Stimulated activated effector memory CD8-positive, alpha-beta T cell treated with anti-CD3 and anti-CD28 coated beads, Interleukin-12 subunit alpha, Interleukin-12 subunit beta, amount 100 ng/mL, for 72 hours (primary cell): ENCODE measurements around the gene THBS1.

Experiments
- ATAC-seq: fragments of 150-1000 bp; cut with Tn5 transposase; 2 replicates; pipeline ENCODE4 v1.10.0; 2021
- DNase-seq, 2 donors: peaks; one replicate each; pipeline ENCODE4 v3.0.0; 2021 to 2022; ENCODE audit warnings: low spot score in 2 of 2
- H3K27ac Mint-ChIP-seq: one replicate; pipeline ENCODE4 v1.8.0; 2022; ENCODE audit warnings: mild to moderate bottlenecking, mixed read lengths
- H3K36me3 Mint-ChIP-seq: one replicate; pipeline ENCODE4 v1.8.0; 2022; ENCODE audit warnings: mild to moderate bottlenecking, mixed read lengths
- H3K4me1 Mint-ChIP-seq: one replicate; pipeline ENCODE4 v1.8.0; 2022; ENCODE audit warnings: mixed read lengths
- H3K4me3 Mint-ChIP-seq: one replicate; pipeline ENCODE4 v1.8.0; 2022; ENCODE audit warnings: mild to moderate bottlenecking, mixed read lengths
- H3K9me3 Mint-ChIP-seq: one replicate; pipeline ENCODE4 v1.8.0; 2022; ENCODE audit warnings: mixed read lengths

Gene THBS1

DNA sequence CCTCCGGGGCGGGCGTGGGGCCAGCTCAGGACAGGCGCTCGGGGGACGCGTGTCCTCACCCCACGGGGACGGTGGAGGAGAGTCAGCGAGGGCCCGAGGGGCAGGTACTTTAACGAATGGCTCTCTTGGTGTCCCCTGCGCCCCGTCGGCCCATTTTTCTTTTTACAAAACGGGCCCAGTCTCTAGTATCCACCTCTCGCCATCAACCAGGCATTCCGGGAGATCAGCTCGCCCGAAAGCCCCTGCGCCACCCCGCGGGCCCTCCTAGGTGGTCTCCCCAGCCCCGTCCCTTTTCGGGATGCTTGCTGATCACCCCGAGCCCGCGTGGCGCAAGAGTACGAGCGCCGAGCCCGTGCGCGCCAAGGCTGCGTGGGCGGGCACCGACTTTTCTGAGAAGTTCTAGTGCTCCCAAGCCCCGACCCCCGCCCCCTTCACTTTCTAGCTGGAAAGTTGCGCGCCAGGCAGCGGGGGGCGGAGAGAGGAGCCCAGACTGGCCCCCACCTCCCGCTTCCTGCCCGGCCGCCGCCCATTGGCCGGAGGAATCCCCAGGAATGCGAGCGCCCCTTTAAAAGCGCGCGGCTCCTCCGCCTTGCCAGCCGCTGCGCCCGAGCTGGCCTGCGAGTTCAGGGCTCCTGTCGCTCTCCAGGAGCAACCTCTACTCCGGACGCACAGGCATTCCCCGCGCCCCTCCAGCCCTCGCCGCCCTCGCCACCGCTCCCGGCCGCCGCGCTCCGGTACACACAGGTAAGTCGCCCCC, at the start of gene THBS1:
Gene THBS1 (plus strand): TSS at position 595 of the 757 bp plus-strand sequence. CDS start 779 bp downstream, outside the sequence.
- Mint-ChIP-seq H3K9me3 (no peaks in the 10 kb centered on the region), H3K4me3 (peak within 1 kb of the TSS; percentile 63), H3K4me1 (peaks cover 21% of the 10 kb centered on the region), H3K27ac (peak within 1 kb of the TSS; percentile 58), H3K36me3 (no peaks in the 10 kb centered on the region)
- DNase-seq: peak in 1 of 2 donors; percentile 46
- ATAC-seq: peak; percentile 61

GRCh38 chr15:39534996-39535395, 45.9 kb upstream of the THBS1 start:
- Mint-ChIP-seq H3K36me3 (no peaks in the 10 kb centered on the region), H3K4me1 (no peaks in the 10 kb centered on the region), H3K4me3 (no peak overlapping the region), H3K9me3 (no peaks in the 10 kb centered on the region), H3K27ac (no peak overlapping the region)
- ATAC-seq: no peak
- peak in 1 of 2 donors; percentile 22 for DNase-seq

DNA sequence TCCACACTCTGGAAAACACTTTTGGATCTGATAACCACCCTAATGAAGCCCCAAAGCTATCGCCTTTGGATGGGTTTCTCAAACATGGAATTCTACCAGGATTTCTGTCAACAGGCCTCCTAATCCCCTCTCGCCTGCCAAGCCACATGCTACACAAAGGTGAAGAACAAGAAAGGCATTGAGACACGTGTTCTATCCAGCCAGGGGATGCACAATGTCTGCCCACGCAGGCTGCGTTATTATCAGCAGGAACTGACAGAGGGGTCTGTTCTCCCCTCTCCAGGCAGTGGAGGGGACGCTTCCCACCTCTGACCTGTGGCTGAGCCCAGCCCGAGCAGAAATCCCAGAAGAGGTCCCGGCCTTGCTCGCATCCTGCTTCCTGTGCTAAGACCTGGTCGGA, 45.4 kb upstream of the THBS1 start:
- DNase-seq: peak in 1 of 2 donors; percentile 28
- Mint-ChIP-seq H3K4me1 (no peaks in the 10 kb centered on the region), H3K4me3 (no peak overlapping the region), H3K9me3 (no peaks in the 10 kb centered on the region), H3K27ac (no peak overlapping the region), H3K36me3 (no peaks in the 10 kb centered on the region)
- ATAC-seq: no peak

DNA sequence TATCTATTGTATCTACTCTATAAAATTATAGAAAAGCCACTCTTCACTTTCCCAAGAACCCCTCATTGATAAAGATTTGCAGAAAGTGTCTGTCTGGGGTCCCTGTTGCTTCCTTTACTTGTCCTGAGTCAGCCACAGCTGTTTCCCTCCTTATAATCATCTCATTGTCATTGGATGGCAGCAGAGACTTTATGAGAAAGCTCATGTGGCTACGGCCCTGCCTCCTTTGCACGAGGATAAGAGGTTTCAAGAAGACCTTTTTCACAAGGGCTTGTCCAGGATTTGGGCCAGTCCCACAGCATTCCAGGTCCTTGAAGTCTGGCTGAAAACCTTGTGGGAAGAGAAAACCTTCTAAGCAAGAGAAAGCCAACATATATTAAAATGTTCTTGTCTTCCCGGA, 41.9 kb upstream of the THBS1 start:
- DNase-seq (no peak), ATAC-seq (no peak)
- Mint-ChIP-seq H3K4me1 (no peaks in the 10 kb centered on the region), H3K27ac (no peak overlapping the region), H3K4me3 (no peak overlapping the region), H3K36me3 (no peaks in the 10 kb centered on the region), H3K9me3 (no peaks in the 10 kb centered on the region)

DNA sequence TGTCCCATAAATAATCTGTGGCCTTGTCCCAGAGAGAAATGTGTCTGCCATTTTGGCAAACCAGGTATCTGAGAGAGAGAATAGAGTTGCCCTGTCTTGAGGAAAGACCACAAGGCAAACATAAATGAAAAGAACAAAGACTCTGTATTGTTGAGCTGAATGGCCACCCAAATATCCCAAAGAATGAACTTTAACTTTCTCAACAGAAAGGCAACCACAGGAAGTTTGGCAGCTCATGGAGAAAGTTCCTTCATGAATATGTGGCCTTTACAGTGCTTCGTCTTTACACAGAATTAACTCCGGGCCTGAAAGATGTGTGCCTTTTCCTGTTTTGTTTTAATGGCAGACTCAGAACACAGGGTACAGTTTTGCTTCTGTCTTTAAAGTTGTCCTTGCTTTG, 41.4 kb upstream of the THBS1 start:
- no peak for DNase-seq
- H3K4me3 Mint-ChIP-seq: no peak overlapping the region
- no peaks in the 10 kb centered on the region for H3K9me3 Mint-ChIP-seq
- no peaks in the 10 kb centered on the region for H3K4me1 Mint-ChIP-seq
- no peak overlapping the region for H3K27ac Mint-ChIP-seq
- no peaks in the 10 kb centered on the region for H3K36me3 Mint-ChIP-seq
- no peak for ATAC-seq

DNA sequence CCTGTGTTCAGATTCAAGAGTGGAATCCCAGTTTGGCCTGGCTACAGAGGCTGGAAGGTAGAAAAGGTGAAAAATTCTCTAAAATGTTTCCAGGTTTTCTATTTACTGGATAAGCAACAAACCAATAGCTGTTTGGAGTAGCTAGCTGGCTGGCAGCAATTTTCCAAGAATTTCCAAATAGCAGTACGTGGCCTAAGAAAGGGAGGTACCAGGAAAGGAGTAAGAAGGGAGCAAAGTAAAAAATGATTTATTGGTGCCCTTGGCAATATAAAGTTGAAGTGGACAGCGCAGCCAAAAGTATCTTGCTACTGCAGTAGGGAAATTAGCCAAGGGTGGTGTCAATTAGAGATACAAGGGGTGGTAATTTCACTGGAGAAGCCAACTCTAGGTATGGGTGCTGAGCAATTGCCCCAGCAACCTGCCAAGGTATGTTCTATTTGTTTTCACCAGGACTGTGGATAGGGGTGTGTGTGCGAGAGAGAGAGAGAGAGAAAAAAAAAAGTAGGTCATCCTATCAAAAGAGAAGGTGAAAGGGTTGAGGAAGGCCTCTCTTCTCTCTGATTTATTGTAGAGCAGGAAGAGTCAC, 40.8 kb upstream of the THBS1 start:
- no peaks in the 10 kb centered on the region for H3K4me1 Mint-ChIP-seq
- ATAC-seq: no peak
- no peak for DNase-seq
- no peaks in the 10 kb centered on the region for H3K36me3 Mint-ChIP-seq
- H3K27ac Mint-ChIP-seq: no peak overlapping the region
- H3K4me3 Mint-ChIP-seq: no peak overlapping the region
- peaks cover 5% of the 10 kb centered on the region for H3K9me3 Mint-ChIP-seq

DNA sequence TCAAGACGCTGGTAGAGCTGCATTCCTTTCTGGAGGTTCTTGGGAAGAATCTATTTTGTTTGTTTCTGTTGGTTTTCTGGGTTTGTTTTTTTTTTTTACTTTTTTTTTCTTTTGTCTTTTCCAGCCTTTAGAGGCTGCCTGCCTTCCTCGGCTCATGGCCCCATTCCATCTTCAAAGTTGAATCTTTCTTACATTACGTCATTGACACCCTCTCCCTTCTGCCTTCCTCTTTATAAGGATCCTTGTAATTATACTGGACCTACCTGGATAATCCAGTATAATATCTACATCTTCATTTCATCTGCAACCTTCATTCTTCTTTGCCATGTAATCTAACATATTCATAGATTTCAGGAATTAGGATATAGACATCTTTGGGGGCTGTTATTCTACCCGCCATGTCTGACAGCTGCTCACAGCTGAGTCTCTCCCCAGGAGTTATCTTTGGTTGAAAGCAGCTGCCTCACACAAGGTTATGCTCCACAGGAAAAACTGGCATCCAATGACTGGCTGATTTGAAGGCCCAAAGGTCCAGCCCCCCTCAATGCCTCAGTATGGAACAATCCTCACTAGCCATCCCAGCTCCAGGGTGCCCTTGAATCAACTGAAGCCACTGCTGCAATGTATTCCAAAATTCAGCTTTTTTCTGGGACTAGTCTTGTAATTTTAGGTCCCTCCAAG, 38.4 kb upstream of the THBS1 start:
- no peak overlapping the region for H3K4me3 Mint-ChIP-seq
- DNase-seq (no peak), ATAC-seq (no peak)
- no peaks in the 10 kb centered on the region for H3K36me3 Mint-ChIP-seq
- H3K4me1 Mint-ChIP-seq: no peaks in the 10 kb centered on the region
- peaks cover 6% of the 10 kb centered on the region for H3K9me3 Mint-ChIP-seq
- H3K27ac Mint-ChIP-seq: no peak overlapping the region

- peaks cover 6% of the 10 kb centered on the region for H3K9me3 Mint-ChIP-seq
- H3K27ac Mint-ChIP-seq: no peak overlapping the region
- H3K4me1 Mint-ChIP-seq: no peaks in the 10 kb centered on the region
- ATAC-seq (no peak), DNase-seq (no peak)
- H3K4me3 Mint-ChIP-seq: no peak overlapping the region
- H3K36me3 Mint-ChIP-seq: no peaks in the 10 kb centered on the region
Measured at GRCh38 chr15:39543651-39544050, 37.2 kb upstream of the THBS1 start.

- H3K36me3 Mint-ChIP-seq: no peaks in the 10 kb centered on the region
- ATAC-seq (no peak), DNase-seq (no peak)
- no peaks in the 10 kb centered on the region for H3K4me1 Mint-ChIP-seq
- H3K4me3 Mint-ChIP-seq: no peak overlapping the region
- no peak overlapping the region for H3K27ac Mint-ChIP-seq
- peaks cover 6% of the 10 kb centered on the region for H3K9me3 Mint-ChIP-seq
Measured at GRCh38 chr15:39546842-39547241, 34.0 kb upstream of the THBS1 start.

DNA sequence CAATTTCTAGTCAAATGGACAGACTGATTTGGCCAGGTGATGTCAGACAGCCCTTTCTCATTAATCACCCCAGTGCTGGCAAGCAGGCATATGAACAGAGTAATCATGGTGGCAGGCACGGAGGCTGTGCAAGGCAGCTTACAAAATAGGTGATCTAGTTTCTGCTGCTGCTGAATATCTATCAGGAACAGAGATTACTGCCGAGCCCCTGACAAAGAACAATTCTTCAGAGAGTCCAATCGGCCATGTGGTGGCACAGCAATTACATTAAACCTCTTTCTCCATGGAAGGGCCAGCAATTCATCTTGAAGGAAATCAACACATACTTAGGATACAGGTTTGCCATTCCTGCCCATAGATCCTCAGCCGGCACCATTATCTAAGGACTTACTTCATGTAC, 32.3 kb upstream of the THBS1 start:
- Mint-ChIP-seq H3K36me3 (no peaks in the 10 kb centered on the region), H3K27ac (no peak overlapping the region), H3K4me1 (no peaks in the 10 kb centered on the region), H3K9me3 (peaks cover 6% of the 10 kb centered on the region), H3K4me3 (no peak overlapping the region)
- no peak for DNase-seq
- no peak for ATAC-seq

DNA sequence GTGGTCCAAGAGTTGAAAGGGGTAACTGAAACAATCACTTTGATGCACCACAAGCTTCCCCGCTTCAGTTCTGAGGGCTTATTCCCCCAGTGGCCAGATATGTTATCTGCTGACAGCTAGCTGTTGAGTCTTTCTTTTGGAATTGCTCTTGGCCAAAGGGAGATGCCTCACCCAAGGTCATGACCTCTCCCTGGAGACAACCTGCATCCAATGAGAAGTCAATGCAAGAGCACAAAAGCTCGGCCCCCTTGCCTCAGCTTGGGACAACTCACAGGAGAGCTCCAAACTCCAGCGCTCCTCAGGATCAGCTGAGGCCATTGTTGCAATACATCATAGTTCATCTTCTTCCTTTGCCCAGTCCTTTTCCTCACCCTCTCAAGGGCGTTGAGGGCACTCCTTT, 31.0 kb upstream of the THBS1 start:
- ATAC-seq (no peak), DNase-seq (no peak)
- H3K27ac Mint-ChIP-seq: no peak overlapping the region
- peaks cover 2% of the 10 kb centered on the region for H3K9me3 Mint-ChIP-seq
- H3K4me3 Mint-ChIP-seq: no peak overlapping the region
- no peaks in the 10 kb centered on the region for H3K36me3 Mint-ChIP-seq
- peaks cover 6% of the 10 kb centered on the region for H3K4me1 Mint-ChIP-seq

- Mint-ChIP-seq H3K4me1 (peaks cover 6% of the 10 kb centered on the region), H3K36me3 (no peaks in the 10 kb centered on the region), H3K9me3 (no peaks in the 10 kb centered on the region), H3K4me3 (no peak overlapping the region), H3K27ac (no peak overlapping the region)
- DNase-seq (no peak), ATAC-seq (no peak)
Measured at GRCh38 chr15:39551476-39551875, 29.4 kb upstream of the THBS1 start.

DNA sequence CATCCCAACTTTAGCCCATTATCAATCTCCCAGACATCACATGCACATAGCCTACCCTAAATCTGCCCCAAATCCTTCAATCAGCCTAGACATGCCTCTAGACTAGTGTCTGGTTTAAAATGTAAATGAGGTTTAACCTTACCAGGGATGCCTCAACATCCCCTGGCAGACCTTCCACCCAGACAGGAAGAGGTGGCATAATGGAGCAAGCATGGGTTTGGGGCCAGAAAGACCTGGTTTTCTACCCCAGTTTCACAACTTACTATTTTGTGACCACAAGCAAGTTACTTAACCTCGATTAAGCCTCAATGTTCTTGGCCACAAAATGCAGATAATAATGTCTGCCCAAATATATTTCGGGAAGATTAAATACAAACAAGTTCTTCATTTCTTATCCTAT, 28.3 kb upstream of the THBS1 start:
- no peak for ATAC-seq

DNA sequence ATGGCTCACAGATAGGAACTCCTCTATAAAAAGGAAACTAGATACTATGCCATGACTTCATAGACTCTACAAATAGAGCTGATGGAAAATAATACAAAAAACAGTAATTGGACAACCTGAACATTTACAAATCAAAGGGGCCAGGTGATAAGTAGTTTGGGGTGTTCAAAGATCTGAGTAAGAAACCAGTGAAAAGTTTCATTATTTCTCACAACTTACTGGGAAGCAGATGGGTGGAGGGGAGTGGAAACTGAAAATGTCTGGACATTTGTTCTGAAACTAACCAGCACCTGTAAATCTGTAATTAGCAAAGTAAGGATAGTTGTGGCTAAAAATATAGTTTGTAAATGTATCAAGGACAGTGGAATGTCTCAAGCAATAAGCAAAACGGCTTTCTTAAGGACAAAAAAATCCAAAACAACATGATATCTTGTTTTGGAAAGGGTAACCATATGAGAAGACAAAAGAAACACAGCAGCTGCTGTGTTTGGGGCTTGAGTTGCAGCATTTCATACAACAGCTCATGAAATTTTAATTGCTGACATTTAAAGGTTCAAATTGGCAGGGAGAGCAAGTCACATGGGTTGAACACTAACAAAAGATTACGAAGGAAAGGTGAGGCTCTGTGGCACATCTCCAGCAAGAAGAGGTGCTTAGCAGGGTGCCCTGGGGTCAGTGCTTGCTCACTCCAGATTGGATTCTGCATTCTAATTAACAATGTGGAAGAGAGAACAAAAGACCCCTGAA, 26.8 kb upstream of the THBS1 start:
- H3K36me3 Mint-ChIP-seq: no peaks in the 10 kb centered on the region
- no peak overlapping the region for H3K4me3 Mint-ChIP-seq
- DNase-seq: no peak
- no peak for ATAC-seq
- H3K4me1 Mint-ChIP-seq: peaks cover 6% of the 10 kb centered on the region
- no peak overlapping the region for H3K27ac Mint-ChIP-seq
- no peaks in the 10 kb centered on the region for H3K9me3 Mint-ChIP-seq

More for the DNA sequence above, 28.3 kb upstream of the THBS1 start:
- H3K4me3 Mint-ChIP-seq: no peak overlapping the region
- no peaks in the 10 kb centered on the region for H3K36me3 Mint-ChIP-seq
- no peak overlapping the region for H3K27ac Mint-ChIP-seq
- H3K4me1 Mint-ChIP-seq: peaks cover 6% of the 10 kb centered on the region
- no peaks in the 10 kb centered on the region for H3K9me3 Mint-ChIP-seq
- no peak for DNase-seq

DNA sequence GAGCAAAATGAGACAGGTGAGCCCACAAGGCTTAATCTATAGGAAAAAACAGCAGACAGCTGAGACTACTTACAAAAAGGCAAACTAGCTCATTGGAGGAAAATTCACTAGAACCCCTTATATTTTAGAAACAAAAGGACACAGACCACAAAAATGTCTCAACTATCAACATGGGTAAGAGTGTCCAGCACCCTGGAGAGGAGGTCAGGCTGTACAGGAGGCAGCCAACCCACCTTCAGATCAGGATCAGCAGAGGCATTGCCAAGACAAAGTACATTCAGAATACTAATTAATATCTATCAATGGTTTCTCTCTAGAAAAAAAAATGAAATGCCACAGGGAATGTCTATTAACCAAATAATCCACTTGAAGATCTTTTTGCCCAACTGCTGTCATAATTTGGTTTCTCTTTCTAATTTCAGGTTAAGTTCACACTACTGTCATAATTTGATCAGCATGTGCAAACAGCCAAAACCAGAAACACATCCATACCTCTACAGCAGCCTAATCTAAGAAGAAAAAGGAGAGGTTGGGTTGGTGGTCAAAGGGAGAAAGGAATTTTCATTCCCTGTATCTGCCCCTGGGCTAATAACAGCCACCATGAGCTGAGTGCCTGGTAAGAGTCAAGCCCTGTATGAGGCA, 26.0 kb upstream of the THBS1 start:
- Mint-ChIP-seq H3K4me3 (no peak overlapping the region), H3K9me3 (no peaks in the 10 kb centered on the region), H3K36me3 (no peaks in the 10 kb centered on the region), H3K4me1 (peaks cover 6% of the 10 kb centered on the region), H3K27ac (no peak overlapping the region)
- ATAC-seq (no peak), DNase-seq (no peak)
